Stimulated activated CD4-positive, alpha-beta T cell treated with anti-CD3 and anti-CD28 coated beads, Interleukin-1b, Interleukin-23, amount 100 ng/mL, for 24 hours (primary cell): ENCODE measurements around the gene CSRP3.

ENCODE experiments used
- DNase-seq, 4 experiments: peaks; one replicate each; pipeline ENCODE4 v3.0.0-alpha.2; 2020; ENCODE audit warnings: low read depth in 4 of 4, low spot score in 1 of 4

Gene CSRP3

GRCh38 chr11:19201737-19202605 is at the start of gene CSRP3:
Gene CSRP3 (minus strand): TSS chr11:19201983. CDS start chr11:19192448, 9,535 bp downstream.
- DNase-seq = no peak

GRCh38 chr11:19251577-19251976 is 49.8 kb upstream of the CSRP3 start:
- no peak for DNase-seq

GRCh38 chr11:19246816-19247215 is 45.0 kb upstream of the CSRP3 start:
- no peak for DNase-seq

- no peak for DNase-seq
Measured at GRCh38 chr11:19245351-19245750, 43.6 kb upstream of the CSRP3 start.

- no peak for DNase-seq
Measured at GRCh38 chr11:19244621-19245020, 42.8 kb upstream of the CSRP3 start.

- DNase-seq = no peak
Measured at GRCh38 chr11:19244084-19244483, 42.3 kb upstream of the CSRP3 start.

GRCh38 chr11:19243613-19244012 is 41.8 kb upstream of the CSRP3 start:
- DNase-seq = no peak

GRCh38 chr11:19243143-19243542 is 41.4 kb upstream of the CSRP3 start:
- no peak for DNase-seq

GRCh38 chr11:19242179-19242932 is 40.6 kb upstream of the CSRP3 start:
- DNase-seq = no peak

- peak in 2 of 4 experiments; percentile 15 to 61 for DNase-seq
Measured at GRCh38 chr11:19241260-19242178, 39.7 kb upstream of the CSRP3 start.

- peak; percentile 54 to 90 (median 66) for DNase-seq
Measured at GRCh38 chr11:19240420-19241259, 38.9 kb upstream of the CSRP3 start, which contains the start of gene E2F8. Gene E2F8 (minus strand): TSS chr11:19240945. CDS start chr11:19240121, 824 bp downstream.

GRCh38 chr11:19239039-19239438 is 37.3 kb upstream of the CSRP3 start:
- DNase-seq = no peak

- DNase-seq = no peak
Measured at GRCh38 chr11:19237813-19238212, 36.0 kb upstream of the CSRP3 start.

GRCh38 chr11:19237381-19237780 is 35.6 kb upstream of the CSRP3 start:
- DNase-seq = no peak

- DNase-seq = no peak
Measured at GRCh38 chr11:19234231-19234817, 32.5 kb upstream of the CSRP3 start.

- no peak for DNase-seq
Measured at GRCh38 chr11:19232910-19233503, 31.2 kb upstream of the CSRP3 start.

GRCh38 chr11:19229671-19230070 is 27.9 kb upstream of the CSRP3 start:
- DNase-seq = no peak

- DNase-seq = no peak
Measured at GRCh38 chr11:19228968-19229367, 27.2 kb upstream of the CSRP3 start.
